Activated CD8-positive, alpha-beta memory T cell treated with anti-CD3 and anti-CD28 coated beads for 48 hours (primary cell): ENCODE measurements around the gene SEMA6A.
A peak's percentile ranks its signal among the peaks of the same experiment; 100 is the strongest.

Experiments used
- DNase-seq, 3 experiments: peaks; one replicate each; pipeline ENCODE4 v3.0.0-alpha.2; 2020; ENCODE audit warnings: low read depth in 2 of 3, low spot score in 2 of 3

Gene SEMA6A

DNA sequence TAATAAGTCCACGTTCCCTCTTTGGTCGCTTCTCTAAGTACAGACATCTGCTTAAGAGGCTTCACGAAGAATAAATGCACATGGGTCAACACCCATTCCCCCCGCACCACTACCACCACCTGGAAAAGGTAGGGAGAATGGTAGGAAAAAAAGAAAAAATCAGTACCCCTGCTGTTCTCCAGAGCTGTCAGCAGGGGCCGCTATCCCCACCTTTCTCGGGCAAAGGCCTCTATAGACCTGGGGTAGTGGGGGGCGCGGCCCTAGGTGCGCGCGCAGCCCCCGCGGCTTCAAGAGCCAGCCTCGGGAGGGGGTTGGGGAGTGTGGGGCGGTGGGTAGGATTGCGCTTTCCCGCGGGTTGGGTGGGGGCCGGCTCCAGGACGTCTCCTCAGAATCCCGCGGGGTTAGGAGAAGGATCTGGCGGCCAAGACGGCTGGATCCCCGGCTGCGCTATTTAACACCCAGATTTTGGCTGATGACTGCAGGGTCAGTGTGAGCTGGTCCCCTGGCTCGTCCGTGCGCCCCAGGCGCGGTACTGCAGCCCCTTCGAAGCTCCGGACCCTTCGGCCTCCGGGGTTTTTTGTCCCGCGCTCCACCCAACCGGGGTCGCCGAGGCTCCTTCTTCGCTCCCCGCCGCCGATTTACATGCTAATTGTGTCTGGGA is 1.6 kb upstream of the SEMA6A start:
- DNase-seq = peak in 2 of 3 experiments; percentile 27 to 36

DNA sequence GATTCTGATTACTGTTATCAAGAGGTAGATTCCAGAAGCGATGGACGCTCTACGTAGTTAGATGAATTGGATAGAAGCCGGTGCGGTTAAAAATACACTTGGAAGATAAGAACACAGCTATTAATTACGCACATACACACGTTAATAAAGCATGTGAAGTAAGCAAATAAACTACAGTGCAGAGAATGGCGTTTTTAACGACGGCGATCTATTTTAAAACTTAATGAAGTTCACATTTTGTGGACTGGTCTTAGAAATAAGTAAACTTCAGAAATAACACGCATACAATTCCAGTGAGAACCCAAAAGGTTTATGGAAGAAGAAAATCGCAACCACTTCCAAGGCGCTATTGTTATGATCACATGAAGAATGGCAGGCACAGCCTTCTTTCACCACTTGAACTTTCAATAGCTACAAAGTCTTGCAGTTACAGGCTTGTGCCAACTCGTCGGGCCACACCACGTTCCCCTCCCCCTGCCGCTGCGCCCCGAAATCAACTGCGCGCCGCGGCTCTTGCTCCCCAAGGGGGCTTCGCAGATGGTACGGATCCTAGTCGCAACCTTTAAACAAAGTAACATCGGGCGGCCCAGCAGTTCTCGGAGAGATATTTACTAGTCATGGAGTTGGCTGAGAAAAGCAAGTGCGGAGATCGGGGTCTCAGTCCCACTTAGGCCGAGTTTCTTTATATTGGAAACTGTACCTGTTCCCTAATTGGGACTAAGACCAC is 866 bp upstream of the SEMA6A start:
- no peak for DNase-seq

DNA sequence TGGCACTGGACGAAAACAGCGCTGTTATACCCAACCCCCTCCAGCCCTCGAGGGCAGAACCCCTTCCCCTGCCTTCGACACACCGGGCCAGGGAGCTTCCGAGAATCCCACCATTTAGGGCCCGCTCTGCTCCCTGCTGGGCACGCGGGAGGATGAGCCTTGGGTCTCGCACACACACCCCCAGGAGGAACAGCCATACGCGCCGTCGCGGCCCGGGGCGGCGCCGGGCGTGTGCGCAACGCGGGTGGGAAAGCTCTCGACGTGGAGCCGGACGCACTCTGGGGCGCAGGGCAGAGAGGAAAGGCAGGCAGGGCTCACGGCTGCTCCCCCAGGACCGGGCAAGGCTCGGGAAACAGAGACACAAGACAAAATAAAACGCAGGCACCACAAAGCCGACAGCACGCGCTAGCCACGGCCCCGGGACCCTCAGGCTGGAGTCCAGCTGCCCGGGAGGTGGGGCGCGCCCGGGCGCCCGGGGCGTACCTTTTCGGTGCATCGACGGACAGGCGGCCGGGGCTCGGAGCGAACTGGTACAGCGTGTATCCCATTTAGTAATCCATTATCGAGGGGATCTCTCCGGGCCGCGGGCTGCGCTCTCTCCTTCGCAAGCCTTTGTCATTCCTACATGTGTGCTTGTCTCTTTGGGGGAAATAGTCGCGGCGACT is 789 bp downstream of the SEMA6A start:
- no peak for DNase-seq

DNA sequence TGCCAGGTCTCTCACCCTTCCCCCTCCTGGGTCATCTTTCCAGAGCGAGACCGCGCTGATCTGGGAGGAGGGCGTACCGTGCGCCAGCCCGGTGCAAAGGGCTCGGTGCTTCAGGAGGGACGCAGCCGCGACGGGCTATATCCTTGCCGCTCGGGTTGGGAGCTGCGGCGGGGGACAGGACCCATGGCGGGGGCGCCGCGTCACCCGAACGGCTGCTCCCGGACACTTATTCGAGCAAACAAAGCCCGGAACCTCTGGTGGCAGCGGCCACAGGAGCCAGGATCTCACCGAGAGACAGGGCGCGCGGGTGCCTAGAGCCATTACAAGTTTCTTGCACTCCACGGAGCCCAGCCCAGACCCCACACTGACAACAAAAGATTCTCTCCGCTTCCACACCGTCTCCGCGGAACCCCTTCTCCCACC is 1.3 kb downstream of the SEMA6A start:
- no peak for DNase-seq

DNA sequence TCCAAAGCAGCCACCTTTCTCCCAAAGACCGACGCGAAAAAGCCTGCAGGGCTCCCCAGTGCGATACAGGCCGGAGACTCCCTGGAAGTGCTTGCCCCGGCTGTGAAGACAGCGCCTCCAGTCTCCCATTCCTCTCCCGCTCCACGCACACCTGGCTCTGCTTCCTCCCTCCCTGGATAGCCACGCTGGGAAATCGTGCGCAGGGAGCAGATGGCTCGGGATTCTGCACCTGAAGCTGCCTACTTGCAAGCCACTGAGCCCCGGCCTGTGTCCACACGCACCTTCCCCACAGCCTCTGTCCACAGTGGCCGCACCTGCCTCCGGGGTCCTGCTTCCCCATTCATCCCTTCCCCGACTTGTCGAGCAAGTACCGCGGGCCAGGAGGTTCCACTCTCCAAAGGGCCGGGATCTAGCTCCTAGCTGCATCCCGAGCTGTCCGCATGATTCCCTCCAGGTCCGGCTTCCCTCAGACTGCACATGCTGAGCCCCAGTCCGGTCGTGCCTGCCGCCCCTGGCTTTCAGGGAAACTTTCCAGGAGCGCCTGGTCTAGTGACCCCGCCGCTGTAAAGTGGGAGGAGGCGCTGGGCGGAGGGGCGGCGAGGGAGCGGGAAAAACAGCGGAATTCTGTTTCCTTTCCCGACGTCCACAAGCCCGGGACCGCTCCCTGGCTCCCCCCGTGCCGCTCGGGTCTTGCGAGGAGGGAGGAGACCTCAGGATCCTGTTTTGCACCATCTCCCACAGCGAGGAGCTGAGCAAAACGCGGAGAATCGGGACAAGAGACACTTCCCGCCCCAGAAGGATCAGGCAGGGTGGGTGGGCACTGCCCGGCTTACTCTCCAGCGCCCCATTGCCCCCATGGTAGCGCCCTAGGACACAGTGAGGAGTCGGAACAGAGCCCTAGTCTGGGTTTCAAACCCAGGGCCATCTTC is 2.0 kb downstream of the SEMA6A start:
- no peak for DNase-seq

DNA sequence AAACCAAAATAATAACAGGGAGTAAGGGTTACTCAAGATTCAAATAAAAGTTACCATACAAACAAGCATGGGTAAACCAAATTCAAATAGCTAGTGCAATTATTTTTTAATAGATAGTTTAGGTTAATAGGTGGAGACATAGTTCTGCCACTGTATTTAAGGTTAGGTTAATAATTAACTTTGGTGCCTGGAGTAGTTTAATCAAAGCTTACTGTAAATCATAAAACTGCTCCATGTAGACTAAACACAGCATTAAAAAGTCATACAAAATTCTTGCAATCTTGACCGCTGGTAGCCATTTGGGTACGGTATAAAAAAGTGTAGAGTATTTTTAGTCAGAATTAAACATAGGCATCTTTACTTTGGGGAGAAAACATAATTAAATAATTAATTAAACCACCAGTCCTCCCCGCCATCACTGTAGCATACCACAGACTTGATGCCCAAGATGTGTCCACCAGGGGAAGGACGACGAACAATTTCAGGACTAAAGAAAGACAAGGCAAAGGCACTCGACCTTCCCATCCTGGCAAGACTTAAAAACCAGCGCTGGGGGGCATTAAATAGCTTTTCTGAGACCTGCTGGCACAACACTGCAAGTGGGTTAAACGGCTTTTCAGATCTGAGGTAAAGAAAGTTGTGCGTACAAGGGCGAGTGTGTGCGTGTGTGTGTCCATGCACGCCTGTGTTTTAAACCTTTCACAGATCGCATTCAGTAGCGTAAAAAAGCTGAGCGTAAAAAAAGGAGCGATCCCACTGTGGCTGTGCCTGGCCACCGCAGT is 2.9 kb downstream of the SEMA6A start:
- DNase-seq = no peak

DNA sequence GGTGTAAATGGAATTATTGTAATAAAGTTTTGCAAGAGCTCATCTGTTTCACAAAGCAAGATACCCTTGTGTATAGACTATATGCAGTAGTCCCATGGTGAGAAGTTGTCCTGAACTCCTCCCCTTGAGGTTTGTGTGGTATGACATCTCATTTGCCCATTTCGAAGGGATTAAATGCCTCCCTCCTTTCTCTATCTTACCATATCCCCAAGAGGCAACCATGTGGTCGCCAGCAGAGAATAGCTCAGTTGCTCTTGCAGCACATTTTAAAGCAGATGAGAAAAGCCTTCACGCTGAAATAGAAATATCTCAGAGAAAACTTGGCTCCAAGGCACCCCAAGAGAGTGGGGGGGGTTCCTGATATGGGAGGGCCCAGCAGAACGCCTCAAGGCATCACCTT is 4.6 kb downstream of the SEMA6A start:
- no peak for DNase-seq

DNA sequence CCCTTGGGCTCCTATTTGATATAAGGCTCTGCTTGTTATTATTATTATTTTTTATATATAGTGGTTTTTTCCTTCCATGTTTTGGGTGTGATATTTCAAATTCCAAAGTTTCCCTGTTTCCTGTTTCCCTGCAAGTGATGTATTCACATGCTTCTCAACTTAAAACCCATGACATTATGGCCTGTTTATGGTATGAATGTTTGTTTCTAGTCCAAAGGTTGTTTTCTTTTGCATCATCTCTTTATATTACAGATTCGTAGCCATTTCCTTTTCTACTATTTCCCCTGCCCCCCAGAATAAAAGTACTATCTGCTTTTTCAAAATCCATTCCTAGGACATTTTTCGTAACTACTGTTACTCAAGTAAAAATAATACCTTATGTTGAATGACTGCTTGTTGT is 7.5 kb downstream of the SEMA6A start:
- DNase-seq = no peak

DNA sequence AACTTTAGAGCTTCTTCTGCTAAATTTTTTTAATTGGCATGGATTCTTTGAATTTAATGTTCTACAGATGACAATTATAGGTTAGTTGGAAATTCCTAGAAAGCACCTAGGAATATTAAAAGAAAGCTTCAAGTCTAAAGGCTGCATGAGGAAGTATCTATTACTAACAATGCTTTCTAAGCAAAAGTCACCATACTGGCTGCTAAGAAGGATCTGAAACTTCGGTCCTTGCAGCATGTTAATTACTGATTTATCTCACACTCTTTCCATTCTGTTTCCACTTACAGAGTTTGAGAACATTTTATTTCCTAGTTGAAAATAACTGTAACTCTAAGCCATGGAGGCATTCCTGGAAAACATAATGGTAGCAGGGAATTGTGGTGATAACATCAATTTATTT is 8.4 kb downstream of the SEMA6A start:
- DNase-seq = no peak

DNA sequence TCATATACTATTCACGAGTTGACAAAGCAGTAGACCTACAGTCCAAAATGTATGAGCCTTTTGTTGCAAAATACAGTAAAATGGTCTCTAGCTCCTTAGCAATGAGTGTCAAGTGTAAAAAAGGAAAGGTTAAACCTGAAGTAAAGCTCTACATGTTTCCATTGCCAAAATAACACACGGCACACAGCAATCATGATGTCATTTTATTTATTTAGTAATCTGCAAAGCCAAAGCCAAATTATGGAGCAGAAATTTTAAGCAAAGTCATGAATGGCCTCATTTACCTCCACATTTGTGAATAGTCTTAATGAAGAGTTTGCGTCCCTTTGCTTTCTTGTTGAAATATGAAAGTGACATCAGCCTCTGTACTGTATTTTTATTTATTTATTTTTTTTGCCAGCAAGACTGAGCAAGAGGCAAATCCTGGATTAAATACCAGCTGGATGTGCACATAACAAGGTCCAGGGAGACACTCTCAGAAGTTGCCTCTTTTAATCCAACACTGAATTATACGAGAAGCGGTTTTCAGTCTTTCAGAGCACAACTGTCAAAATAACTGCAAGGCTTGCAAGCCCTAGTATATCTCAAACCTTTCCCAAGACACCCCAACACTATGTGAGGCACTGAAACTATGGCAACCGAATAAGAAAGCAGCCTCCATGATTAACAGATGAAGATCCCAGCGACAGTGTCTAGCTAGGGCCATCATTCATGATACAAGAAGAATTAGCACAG is 9.7 kb downstream of the SEMA6A start:
- no peak for DNase-seq

DNA sequence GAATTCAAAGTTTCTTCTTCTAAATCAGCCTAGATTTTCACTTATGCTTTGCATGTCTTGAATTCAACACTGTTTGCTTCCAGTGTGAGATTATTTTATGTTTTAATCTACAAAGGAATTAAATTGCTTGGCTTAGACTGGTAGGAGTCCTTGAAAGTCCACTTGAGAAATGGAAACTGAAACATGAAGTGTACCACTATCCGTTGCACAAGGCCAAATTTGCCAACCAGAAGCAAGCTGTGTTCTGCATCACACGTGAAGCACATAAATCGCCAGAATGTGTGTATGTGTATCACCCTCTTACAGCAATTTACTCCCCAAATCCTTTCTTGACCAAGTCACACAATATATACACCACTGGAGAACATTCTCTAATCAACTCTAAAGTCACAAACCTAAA is 10.3 kb downstream of the SEMA6A start:
- DNase-seq = no peak

DNA sequence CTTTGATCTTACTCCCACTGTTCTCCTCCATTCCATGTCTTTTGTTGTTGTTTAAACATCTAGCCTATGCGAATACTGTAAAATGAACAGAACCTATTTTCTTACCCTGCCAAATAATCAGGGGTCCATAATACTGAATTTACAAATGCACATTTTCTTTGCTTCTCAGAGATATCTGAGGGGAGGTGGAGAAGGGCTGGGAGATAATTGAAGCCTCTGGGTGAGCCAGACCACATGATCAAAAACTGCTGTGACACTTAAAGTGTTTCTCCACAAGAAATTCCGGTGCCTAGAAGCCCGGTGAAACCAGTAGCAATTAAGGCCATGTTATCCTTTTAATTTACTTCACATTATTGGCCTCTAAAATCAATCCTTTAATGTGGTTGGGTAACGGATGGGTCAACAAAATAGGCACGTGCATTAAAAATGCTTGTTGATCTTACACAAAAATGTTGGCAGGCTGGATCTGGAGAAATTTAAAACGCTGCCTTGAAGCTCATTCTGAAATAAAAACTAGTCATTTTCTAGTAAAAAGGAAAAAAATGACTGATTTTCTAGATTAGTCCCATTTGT is 10.8 kb downstream of the SEMA6A start:
- DNase-seq = no peak

DNA sequence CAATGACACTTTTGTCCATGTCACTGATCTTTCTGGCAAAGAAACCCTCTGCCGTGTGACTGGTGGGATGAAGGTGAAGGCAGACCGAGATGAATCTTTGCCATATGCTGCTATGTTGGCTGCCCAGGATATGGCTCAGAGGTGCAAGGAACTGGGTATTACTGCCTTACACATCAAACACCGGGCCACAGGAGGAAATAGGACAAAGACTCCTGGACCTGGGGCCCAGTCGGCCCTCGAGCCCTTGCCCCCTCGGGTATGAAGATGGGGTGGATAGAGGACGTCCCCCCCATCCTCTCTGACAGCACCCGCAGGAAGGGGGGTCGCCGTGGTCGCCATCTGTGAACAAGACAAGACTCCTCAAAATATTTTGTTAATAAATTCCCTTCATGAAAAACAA is 12.0 kb downstream of the SEMA6A start:
- DNase-seq = no peak

DNA sequence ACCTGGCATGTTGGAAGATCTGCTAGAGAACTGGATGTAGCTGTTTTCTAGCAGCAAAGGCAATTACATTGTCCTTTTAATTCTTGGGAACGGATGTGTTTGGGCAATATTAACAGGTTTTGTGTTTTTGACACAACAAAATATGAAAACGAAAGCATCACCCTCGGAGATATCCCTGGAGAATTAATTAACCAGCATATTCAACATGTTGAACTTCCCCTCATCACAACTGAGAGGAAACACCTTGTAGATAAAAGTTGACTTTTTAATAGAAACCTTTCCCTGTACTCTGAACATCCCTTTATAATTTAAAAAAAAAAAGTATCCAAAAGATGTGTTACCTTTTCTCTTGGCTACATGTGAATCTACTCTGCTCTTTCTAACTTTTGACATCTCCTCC is 13.0 kb downstream of the SEMA6A start:
- DNase-seq = no peak

DNA sequence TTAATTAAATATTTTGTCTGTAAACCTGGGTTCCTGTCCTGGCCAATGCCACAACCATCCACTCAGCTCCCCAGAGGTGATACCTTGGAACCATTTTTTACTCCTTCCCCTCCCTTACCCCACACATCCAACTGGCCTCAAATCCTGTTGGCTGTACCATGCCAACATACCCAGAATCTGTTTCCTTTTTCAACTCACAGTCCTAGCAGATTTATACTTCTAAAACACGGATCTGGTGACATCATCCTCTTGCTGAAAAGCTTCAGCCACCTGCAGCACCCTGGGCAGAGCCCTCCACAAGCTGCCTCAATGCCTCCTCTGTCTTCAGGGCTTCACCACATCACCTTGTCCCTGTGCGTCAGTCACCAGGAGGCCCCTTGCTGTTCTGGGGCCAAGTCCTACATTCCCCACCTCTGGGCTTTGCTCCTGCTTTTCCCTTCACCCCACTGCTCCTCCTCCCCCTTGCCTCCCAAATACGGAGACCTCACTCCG is 14.9 kb downstream of the SEMA6A start:
- no peak for DNase-seq

DNA sequence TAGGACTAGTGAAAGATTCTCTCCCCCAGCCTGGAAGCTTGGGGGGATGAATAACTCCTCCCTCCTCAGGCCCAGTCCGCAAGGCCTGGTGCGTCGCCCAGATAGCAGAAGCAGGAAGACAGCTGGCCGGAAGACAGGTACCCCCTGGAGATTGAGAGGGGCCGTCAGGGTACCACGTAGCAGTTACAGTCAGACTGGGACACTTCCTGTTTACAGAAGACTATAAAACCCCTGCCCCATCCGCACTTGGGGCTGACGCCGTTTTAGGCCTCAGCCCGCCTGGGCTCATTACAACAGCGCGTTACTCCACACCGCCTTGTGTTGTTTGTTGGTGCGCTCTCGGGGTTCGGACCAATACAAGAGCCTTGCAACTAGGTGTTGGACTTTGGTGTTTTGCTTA is 15.4 kb downstream of the SEMA6A start:
- DNase-seq = no peak

DNA sequence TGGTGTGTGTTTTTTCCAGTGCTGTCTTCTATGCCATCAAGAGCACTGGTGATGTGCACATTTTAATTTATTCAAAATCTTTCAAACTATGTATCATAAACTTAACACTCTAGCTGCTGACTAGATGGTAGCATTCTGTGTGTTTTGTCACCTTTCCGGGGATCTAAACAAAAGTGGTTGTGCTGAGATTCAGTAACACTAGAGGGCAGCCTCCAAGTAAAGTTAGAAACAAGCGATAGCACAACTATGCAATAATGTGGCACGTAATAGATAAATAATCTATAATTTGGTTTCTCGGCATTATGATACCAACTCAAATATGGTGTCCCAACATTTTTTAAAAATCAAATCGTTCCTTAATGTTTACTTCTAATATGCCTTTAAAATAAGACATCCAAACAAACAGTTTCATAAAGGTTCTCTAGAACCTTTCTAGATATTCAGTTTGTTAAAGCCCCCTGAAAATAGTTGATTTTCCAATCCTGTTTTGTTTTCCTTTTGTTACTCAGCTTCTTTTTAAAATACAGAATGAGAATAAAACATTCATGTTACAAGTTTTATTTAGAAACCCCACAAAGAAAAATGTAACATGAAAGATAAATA is 16.9 kb downstream of the SEMA6A start:
- no peak for DNase-seq

DNA sequence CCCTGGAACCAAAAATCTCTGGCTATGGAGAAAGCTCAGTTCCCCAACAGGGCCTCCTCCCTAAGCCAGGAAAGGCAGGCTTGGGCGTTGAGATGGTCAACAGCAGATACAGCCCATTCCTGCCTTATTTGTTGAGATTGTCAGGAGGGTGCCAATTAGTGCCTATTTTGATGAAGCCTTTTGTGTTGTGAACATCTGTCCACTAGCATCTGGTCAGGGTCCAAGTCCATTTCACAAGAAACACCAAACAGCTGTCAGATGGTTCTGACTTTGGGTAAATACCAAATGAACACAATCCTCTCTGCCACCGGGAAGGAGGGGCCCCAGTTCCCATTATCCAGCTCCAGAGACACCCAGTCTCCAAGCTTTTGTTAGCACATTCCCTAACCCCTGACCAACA is 19.9 kb downstream of the SEMA6A start:
- DNase-seq = no peak

DNA sequence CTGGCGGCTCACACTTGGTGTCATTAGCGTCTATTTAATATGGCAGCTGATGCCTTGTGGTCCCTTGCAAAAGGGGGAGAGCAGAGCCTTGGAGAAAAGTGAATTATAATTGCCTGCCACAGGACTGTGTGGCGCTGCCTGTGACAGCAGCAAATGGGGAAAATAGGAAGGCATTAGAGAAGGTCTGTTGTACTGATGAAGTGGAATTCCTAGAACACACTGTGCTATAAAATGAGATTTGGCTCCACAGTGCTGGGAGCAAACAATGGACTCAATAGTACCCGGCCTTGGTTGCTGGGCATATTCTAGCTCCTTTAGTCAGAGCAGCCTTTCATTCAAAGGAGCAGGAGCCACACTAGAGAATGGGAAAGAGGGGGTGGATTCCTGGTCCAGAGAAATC is 21.3 kb downstream of the SEMA6A start:
- no peak for DNase-seq
